CD14-positive monocyte (primary cell): Measurements from ENCODE around the gene SAMD4B. TPM values are rescaled to one million over a fixed set of nuclear protein-coding genes. Genes with fewer than 3 reads are reported as not detected.

ENCODE experiments used
- DNase-seq, 3 donors: peaks; one replicate each; pipeline ENCODE4 v3.0.0-alpha.2; 2011 to 2022
- H2AFZ ChIP-seq: 2 replicates; pipeline ENCODE4 v1.6.0; 2012; ENCODE audit warnings: mild to moderate bottlenecking, low read depth, low read length, inconsistent platforms; ENCODE audit not compliant: insufficient read depth, poor library complexity, severe bottlenecking
- H3K27ac ChIP-seq, 2 donors: 1 replicate in 1 of 2; 2 replicates in 1 of 2; pipeline ENCODE4 v1.5.1; 2012 to 2013; ENCODE audit warnings: low read length in 2 of 2, control low read depth in 1 of 2, inconsistent platforms in 1 of 2, low read depth in 1 of 2, mild to moderate bottlenecking in 1 of 2
- H3K27me3 ChIP-seq, 2 donors: one replicate each; pipeline versions ENCODE4 v1.6.0 to v1.6.1; 2011 to 2013; ENCODE audit warnings: low read length in 2 of 2; ENCODE audit not compliant: control insufficient read depth in 2 of 2, insufficient read depth in 2 of 2
- H3K36me3 ChIP-seq, 2 donors: replicated peaks in 1 of 2; 1 replicate in 1 of 2; 2 replicates in 1 of 2; pipeline versions ENCODE4 v1.5.1 to v1.6.1; 2012 to 2013; ENCODE audit warnings: low read length in 2 of 2, control low read depth in 1 of 2, inconsistent platforms in 1 of 2, mild to moderate bottlenecking in 1 of 2; ENCODE audit not compliant: insufficient read depth in 2 of 2, control insufficient read depth in 1 of 2
- H3K4me1 ChIP-seq, 2 donors: 1 replicate in 1 of 2; 2 replicates in 1 of 2; pipeline versions ENCODE4 v1.5.1 to v1.6.1; 2012 to 2013; ENCODE audit warnings: low read length in 2 of 2, control low read depth in 1 of 2, inconsistent platforms in 1 of 2, mild to moderate bottlenecking in 1 of 2, moderate library complexity in 1 of 2; ENCODE audit not compliant: insufficient read depth in 2 of 2, control insufficient read depth in 1 of 2
- H3K4me2 ChIP-seq: replicated peaks from 2 replicates; pipeline ENCODE3; 2012; ENCODE audit warnings: low read length, moderate library complexity, mild to moderate bottlenecking; ENCODE audit not compliant: poor library complexity, severe bottlenecking; ENCODE audit errors: extremely low read depth
- H3K4me3 ChIP-seq, 3 experiments: fragments of 200-600 bp in 1 of 3; sonication (generic) in 1 of 3; replicated peaks in 1 of 3; 1 replicate in 2 of 3; 2 replicates in 1 of 3; pipeline ENCODE4 v1.5.1; 2011 to 2013; ENCODE audit warnings: low read length in 3 of 3, mild to moderate bottlenecking in 3 of 3, control low read depth in 2 of 3, low read depth in 2 of 3, inconsistent platforms in 1 of 3, moderate library complexity in 1 of 3
- H3K79me2 ChIP-seq: 2 replicates; pipeline ENCODE4 v1.6.0; 2012; ENCODE audit warnings: mild to moderate bottlenecking, control low read depth, inconsistent platforms, low read length, moderate library complexity; ENCODE audit not compliant: insufficient read depth
- H3K9ac ChIP-seq: 2 replicates; pipeline ENCODE4 v1.6.0; 2017; ENCODE audit warnings: low read length, mild to moderate bottlenecking; ENCODE audit not compliant: insufficient read depth, poor library complexity, severe bottlenecking
- H3K9me3 ChIP-seq, 2 donors: replicated peaks in 1 of 2; 1 replicate in 1 of 2; 2 replicates in 1 of 2; pipeline versions ENCODE4 v1.5.1 to v1.6.1; 2012 to 2013; ENCODE audit warnings: low read length in 2 of 2, control low read depth in 1 of 2; ENCODE audit not compliant: control insufficient read depth in 1 of 2, insufficient read depth in 1 of 2
- H4K20me1 ChIP-seq: 2 replicates; pipeline ENCODE4 v1.6.0; 2012; ENCODE audit warnings: mild to moderate bottlenecking, low read length, control low read depth, moderate library complexity; ENCODE audit not compliant: insufficient read depth
- H3K27ac Mint-ChIP-seq, 7 donors: one replicate each; pipeline ENCODE4 v1.8.0; 2020; ENCODE audit warnings: mild to moderate bottlenecking in 7 of 7, mixed read lengths in 7 of 7, moderate library complexity in 6 of 7, inconsistent platforms in 2 of 7
- H3K27me3 Mint-ChIP-seq, 3 donors: one replicate each; pipeline ENCODE4 v1.8.0; 2021 to 2022; ENCODE audit warnings: low read depth in 3 of 3, mild to moderate bottlenecking in 3 of 3, mixed read lengths in 3 of 3, moderate library complexity in 3 of 3, inconsistent platforms in 1 of 3
- H3K36me3 Mint-ChIP-seq, 2 donors: one replicate each; pipeline ENCODE4 v1.8.0; 2020; ENCODE audit warnings: mixed read lengths in 2 of 2, inconsistent platforms in 1 of 2, mild to moderate bottlenecking in 1 of 2
- H3K4me1 Mint-ChIP-seq: one replicate; pipeline ENCODE4 v1.8.0; 2020; ENCODE audit warnings: mild to moderate bottlenecking, mixed read lengths
- H3K4me3 Mint-ChIP-seq, 2 donors: one replicate each; pipeline ENCODE4 v1.8.0; 2020; ENCODE audit warnings: mild to moderate bottlenecking in 2 of 2, mixed read lengths in 2 of 2, moderate library complexity in 1 of 2
- H3K9me3 Mint-ChIP-seq, 7 donors: one replicate each; pipeline ENCODE4 v1.8.0; 2020 to 2022; ENCODE audit warnings: mixed read lengths in 7 of 7, mild to moderate bottlenecking in 6 of 7, moderate library complexity in 6 of 7, inconsistent platforms in 2 of 7
- CTCF ChIP-seq: fragments of 200-600 bp; IDR thresholded peaks from one replicate; pipeline ENCODE4 v1.8.0; 2022; ENCODE audit warnings: antibody characterized with exemption, mild to moderate bottlenecking
- WGBS: methylation state at CpG from one replicate; pipeline ENCODE4 v1.1.5; 2013; ENCODE audit warnings: missing lambda C conversion rate; ENCODE audit not compliant: insufficient coverage; 5-methylcytosine and 5-hydroxymethylcytosine counted together
- intact Hi-C, 2 donors: fragments of 100-400 bp; cut with micrococcal nuclease; formaldehyde crosslinking; loops; one replicate each; pipeline versions ENCODE4 v1.15.0 to v1.15.1; 2023
- polyA plus RNA-seq, 3 donors: library from polyadenylated mRNA; depleted of rRNA in 1 of 3; unstranded in 2 of 3; stranded (reverse) in 1 of 3; fragments of 300-500 nt in 2 of 3; fragments of >200 nt in 1 of 3; fragmentation: Illumina TruSeq in 2 of 3; gene quantifications; 1 replicate in 2 of 3; 2 replicates in 1 of 3; pipeline ENCODE4 v1.2.3, GENCODE V29; 2012 to 2021

SAMD4B gene
- polyA plus RNA-seq, 3 donors: 4.5 to 56.6 (median 5.6) TPM

GRCh38 chr19:39345956-39346355 is 3.7 kb downstream of the SAMD4B start:
- Histone ChIP-seq H2AFZ (no peak overlapping the region), H4K20me1 (peaks cover 42% of the 10 kb centered on the region), H3K27ac (peak overlapping the region in 1 of 2 donors; percentile 12), H3K4me3 (no peak overlapping the region), H3K9ac (no peak overlapping the region), H3K36me3 (peaks cover 19 to 52% of the 10 kb centered on the region in 2 donors), H3K27me3 (no peaks in the 10 kb centered on the region), H3K4me2 (no peak overlapping the region), H3K79me2 (peaks cover 77% of the 10 kb centered on the region), H3K4me1 (peaks cover 13 to 17% of the 10 kb centered on the region in 2 donors), H3K9me3 (no peaks in the 10 kb centered on the region)
- peaks cover 51 to 56% of the 10 kb centered on the region in 2 donors for H3K36me3 Mint-ChIP-seq
- peaks cover 0 to 8% (median 0%) of the 10 kb centered on the region in 7 donors for H3K9me3 Mint-ChIP-seq
- intact Hi-C loops: loop anchor here (5.0 to 10.0 kb wide), 2 partner anchors 36 to 489 kb away; partner anchors contain the start of gene DYRK1B (in 1 of the 2)
- WGBS: 89% methylated on average over 1 of the region's 1 CpG
- H3K4me3 Mint-ChIP-seq: no peak overlapping the region
- peak overlapping the region in 4 of 7 donors; percentile 7 to 57 (median 14) for H3K27ac Mint-ChIP-seq
- DNase-seq: no peak
- peaks cover 42% of the 10 kb centered on the region for H3K4me1 Mint-ChIP-seq
- no peak for TF ChIP-seq CTCF
- H3K27me3 Mint-ChIP-seq: peaks cover 0 to 4% (median 3%) of the 10 kb centered on the region in 3 donors

GRCh38 chr19:39347332-39348164 is 5.3 kb downstream of the SAMD4B start:
- peaks cover 61 to 71% of the 10 kb centered on the region in 2 donors for H3K36me3 Mint-ChIP-seq
- Histone ChIP-seq H4K20me1 (peaks cover 57% of the 10 kb centered on the region), H3K4me1 (peaks cover 12 to 15% of the 10 kb centered on the region in 2 donors), H3K36me3 (peaks cover 27 to 68% of the 10 kb centered on the region in 2 donors), H2AFZ (no peak overlapping the region), H3K79me2 (peaks cover 71% of the 10 kb centered on the region), H3K9ac (no peak overlapping the region), H3K4me2 (no peak overlapping the region), H3K9me3 (no peaks in the 10 kb centered on the region), H3K4me3 (no peak overlapping the region), H3K27ac (no peak overlapping the region), H3K27me3 (no peaks in the 10 kb centered on the region)
- H3K4me1 Mint-ChIP-seq: peaks cover 40% of the 10 kb centered on the region
- no peak for TF ChIP-seq CTCF
- H3K9me3 Mint-ChIP-seq: peaks cover 0 to 5% (median 0%) of the 10 kb centered on the region in 7 donors
- intact Hi-C loops: loop anchor here (5.0 to 10.0 kb wide), 2 partner anchors 35 to 487 kb away; partner anchors contain the start of gene DYRK1B (in 1 of the 2)
- peaks cover 0 to 4% (median 2%) of the 10 kb centered on the region in 3 donors for H3K27me3 Mint-ChIP-seq
- no peak overlapping the region for H3K4me3 Mint-ChIP-seq
- WGBS: 90% methylated on average over 2 of the region's 4 CpGs
- H3K27ac Mint-ChIP-seq: peak overlapping the region in 2 of 7 donors; percentile 16 to 34
- DNase-seq: no peak
